C4-2B (cell line): ENCODE measurements around the gene MAPK7.

Experiments used
- CTCF ChIP-seq: fragments of 450-650 bp; conservative IDR thresholded peaks from 2 replicates; pipeline ENCODE4 v1.5.1; 2017; ENCODE audit warnings: mild to moderate bottlenecking
- ZFX ChIP-seq: fragments of 450-650 bp; IDR thresholded peaks from 2 replicates; pipeline ENCODE4 v1.6.1; 2017

GRCh38 chr17:19424934-19425868, 46.9 kb downstream of the MAPK7 start:
- TF ChIP-seq CTCF (no peak), ZFX (no peak)
